Measurements from ENCODE around the gene GINS1.
"Not testable (repeated sequence)": the region's sequence is repeated elsewhere in the genome, so short reads cannot be mapped to it uniquely, and the experiment has no call there.

Gene GINS1

GRCh38 chr20:25389858-25390537 is 17.5 kb upstream of the GINS1 start:
- DNase-seq (ENCODE audit: low read depth in 2 of 2, low spot score in 1 of 2) = no peak

- DNase-seq (ENCODE audit: low read depth in 2 of 2, low spot score in 1 of 2) = peak; percentile 87 to 92
Measured at GRCh38 chr20:25390538-25391528, 16.6 kb upstream of the GINS1 start, which contains the start of gene ABHD12. TSS of gene ABHD12 (minus strand) at chr20:25390835. CDS start at chr20:25390703, 132 bp downstream.

- no peak for DNase-seq (ENCODE audit: low read depth in 2 of 2, low spot score in 1 of 2)
Measured at GRCh38 chr20:25394276-25394675, 13.2 kb upstream of the GINS1 start.

GRCh38 chr20:25394996-25395395 is 12.5 kb upstream of the GINS1 start:
- no peak for DNase-seq (ENCODE audit: low read depth in 2 of 2, low spot score in 1 of 2)

GRCh38 chr20:25397096-25397495 is 10.4 kb upstream of the GINS1 start:
- DNase-seq (ENCODE audit: low read depth in 2 of 2, low spot score in 1 of 2) = no peak

GRCh38 chr20:25397821-25398220 is 9.7 kb upstream of the GINS1 start:
- DNase-seq (ENCODE audit: low read depth in 2 of 2, low spot score in 1 of 2) = no peak

- DNase-seq (ENCODE audit: low read depth in 2 of 2, low spot score in 1 of 2) = no peak
Measured at GRCh38 chr20:25398376-25399036, 9.0 kb upstream of the GINS1 start.

- DNase-seq (ENCODE audit: low read depth in 2 of 2, low spot score in 1 of 2) = no peak
Measured at GRCh38 chr20:25399037-25399430, 8.4 kb upstream of the GINS1 start.

GRCh38 chr20:25400291-25400732 is 7.2 kb upstream of the GINS1 start:
- DNase-seq (ENCODE audit: low read depth in 2 of 2, low spot score in 1 of 2) = not testable (repeated sequence)

- DNase-seq (ENCODE audit: low read depth in 2 of 2, low spot score in 1 of 2) = no peak
Measured at GRCh38 chr20:25402583-25402982, 4.9 kb upstream of the GINS1 start.

- DNase-seq (ENCODE audit: low read depth in 2 of 2, low spot score in 1 of 2) = no peak
Measured at GRCh38 chr20:25408170-25408547, 686 bp downstream of the GINS1 start.

- DNase-seq (ENCODE audit: low read depth in 2 of 2, low spot score in 1 of 2) = no peak
Measured at GRCh38 chr20:25408890-25409289, 1.4 kb downstream of the GINS1 start.

GRCh38 chr20:25418776-25419175 is 11.3 kb downstream of the GINS1 start:
- DNase-seq (ENCODE audit: low read depth in 2 of 2, low spot score in 1 of 2) = no peak

- no peak for DNase-seq (ENCODE audit: low read depth in 2 of 2, low spot score in 1 of 2)
Measured at GRCh38 chr20:25421102-25421501, 13.6 kb downstream of the GINS1 start.

- DNase-seq (ENCODE audit: low read depth in 2 of 2, low spot score in 1 of 2) = no peak
Measured at GRCh38 chr20:25422032-25422431, 14.6 kb downstream of the GINS1 start.

- DNase-seq (ENCODE audit: low read depth in 2 of 2, low spot score in 1 of 2) = no peak
Measured at GRCh38 chr20:25424536-25424935, 17.1 kb downstream of the GINS1 start.

- no peak for DNase-seq (ENCODE audit: low read depth in 2 of 2, low spot score in 1 of 2)
Measured at GRCh38 chr20:25437153-25437581, 29.7 kb downstream of the GINS1 start.

GRCh38 chr20:25439328-25439727 is 31.9 kb downstream of the GINS1 start:
- no peak for DNase-seq (ENCODE audit: low read depth in 2 of 2, low spot score in 1 of 2)

GRCh38 chr20:25444556-25444955 is 37.1 kb downstream of the GINS1 start:
- DNase-seq (ENCODE audit: low read depth in 2 of 2, low spot score in 1 of 2) = no peak

- DNase-seq (ENCODE audit: low read depth in 2 of 2, low spot score in 1 of 2) = no peak
Measured at GRCh38 chr20:25447671-25448070, 40.2 kb downstream of the GINS1 start.

- no peak for DNase-seq (ENCODE audit: low read depth in 2 of 2, low spot score in 1 of 2)
Measured at GRCh38 chr20:25452333-25452732, 44.9 kb downstream of the GINS1 start.
